Activated effector memory CD4-positive, alpha-beta T cell treated with anti-CD3 and anti-CD28 coated beads, Interleukin-2, amount 50 U/mL, for 16 hours (primary cell): ENCODE data around the gene CCDC82.
A peak's percentile ranks its signal among the peaks of the same experiment; 100 is the strongest.

Experiments
- DNase-seq: peaks from one replicate; pipeline ENCODE4 v3.0.0-alpha.2; 2020

Gene CCDC82

GRCh38 chr11:96358321-96358720 is 31.4 kb downstream of the CCDC82 start:
- DNase-seq, result no peak

GRCh38 chr11:96357794-96358193 is 31.9 kb downstream of the CCDC82 start:
- no peak for DNase-seq

- no peak for DNase-seq
These were observed 32.9 kb downstream of the CCDC82 start for GRCh38 chr11:96356848-96357247.

GRCh38 chr11:96342961-96343711 is 46.6 kb downstream of the CCDC82 start, which contains the start of gene MAML2:
Gene MAML2, minus strand, starts transcription at chr11:96343195. Its CDS starts 1,300 bp downstream, at chr11:96341895.
- DNase-seq, result peak; percentile 96

GRCh38 chr11:96342014-96342960 is 47.4 kb downstream of the CCDC82 start:
- no peak for DNase-seq

- peak; percentile 88 for DNase-seq
These were observed 48.3 kb downstream of the CCDC82 start for GRCh38 chr11:96341211-96342013.

GRCh38 chr11:96340555-96340885 is 49.2 kb downstream of the CCDC82 start:
- no peak for DNase-seq

- DNase-seq, result peak; percentile 65
These were observed 49.8 kb downstream of the CCDC82 start for GRCh38 chr11:96339706-96340554.

GRCh38 chr11:96338910-96339705 is 50.6 kb downstream of the CCDC82 start:
- peak; percentile 73 for DNase-seq

GRCh38 chr11:96337541-96338431 is 51.9 kb downstream of the CCDC82 start:
- DNase-seq, result peak; percentile 75

- DNase-seq, result no peak
These were observed 54.3 kb downstream of the CCDC82 start for GRCh38 chr11:96335388-96335787.

GRCh38 chr11:96334219-96334618 is 55.5 kb downstream of the CCDC82 start:
- DNase-seq, result no peak

- no peak for DNase-seq
These were observed 56.5 kb downstream of the CCDC82 start for GRCh38 chr11:96333191-96333719.

- DNase-seq, result no peak
These were observed 57.5 kb downstream of the CCDC82 start for GRCh38 chr11:96332126-96332771.

GRCh38 chr11:96331699-96332116 is 58.0 kb downstream of the CCDC82 start:
- DNase-seq, result no peak

GRCh38 chr11:96330511-96330859 is 59.2 kb downstream of the CCDC82 start:
- DNase-seq, result no peak

- DNase-seq, result no peak
These were observed 59.7 kb downstream of the CCDC82 start for GRCh38 chr11:96329855-96330510.

- no peak for DNase-seq
These were observed 60.3 kb downstream of the CCDC82 start for GRCh38 chr11:96329419-96329818.
